ENCODE data around the gene FUT2.

Gene FUT2

DNA sequence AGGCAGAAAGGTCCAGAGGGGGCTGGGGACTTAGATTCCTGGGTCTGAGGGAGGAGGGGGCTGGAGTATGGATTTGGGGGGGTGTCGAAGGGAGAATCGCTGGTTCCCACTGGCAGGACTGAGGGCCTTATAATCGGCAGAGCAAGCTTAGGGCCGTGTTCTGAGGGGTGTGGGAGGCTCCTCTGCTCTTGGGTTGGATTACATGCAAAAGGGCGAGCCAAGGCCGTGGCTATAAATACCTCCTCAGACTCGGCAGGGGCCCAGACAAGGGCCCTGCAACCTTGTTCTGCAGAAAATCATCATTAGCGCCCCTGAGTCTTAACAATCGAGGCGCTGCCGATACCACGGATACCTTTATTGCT is 24.5 kb downstream of the FUT2 start:
- no peaks in the 10 kb centered on the region for H4K20me1 ChIP-seq (ENCODE audit: insufficient read depth, low read length)
- peak overlapping the region; percentile 60 for H3K9ac ChIP-seq (ENCODE audit: low read depth, low read length)
- TF ChIP-seq CTCF (IDR thresholded peaks at IDR 0.05; ENCODE audit: borderline replicate concordance, extremely low read depth, low read length, poor library complexity, severe bottlenecking) = no peak
- TF ChIP-seq EZH2 (IDR thresholded peaks at IDR 0.05; ENCODE audit: borderline replicate concordance, low read depth, low read length, severe bottlenecking) = no peak
- DNase-seq (no peak), ATAC-seq (ENCODE audit: insufficient read depth, low read depth) (no peak)
- H2AFZ ChIP-seq (ENCODE audit: low read depth, low read length) = peak overlapping the region; percentile 72
- H3K79me2 ChIP-seq (ENCODE audit: insufficient read depth, low read length) = peaks cover 3% of the 10 kb centered on the region; the same call in 1 of the 2 replicates
- peak overlapping the region; percentile 3 to 60; a peak in 3 of 4 replicates for H3K4me3 ChIP-seq (ENCODE audit: low read depth in 1 of 2, low read length in 2 of 2)
- no peaks in the 10 kb centered on the region for H3K9me3 ChIP-seq (ENCODE audit: insufficient read depth, low read length, severe bottlenecking)
- peaks cover 32% of the 10 kb centered on the region for H3K4me1 ChIP-seq (ENCODE audit: insufficient read depth, low read length)
- H3K36me3 ChIP-seq (ENCODE audit: insufficient read depth, low read length) = no peaks in the 10 kb centered on the region
- peak overlapping the region; percentile 83 for H3K27ac ChIP-seq (ENCODE audit: low read length)
- H3K4me2 ChIP-seq (ENCODE audit: insufficient read depth, low read length) = peak overlapping the region; percentile 77
- H3K27me3 ChIP-seq (ENCODE audit: insufficient read depth, low read length, poor library complexity) = no peaks in the 10 kb centered on the region

DNA sequence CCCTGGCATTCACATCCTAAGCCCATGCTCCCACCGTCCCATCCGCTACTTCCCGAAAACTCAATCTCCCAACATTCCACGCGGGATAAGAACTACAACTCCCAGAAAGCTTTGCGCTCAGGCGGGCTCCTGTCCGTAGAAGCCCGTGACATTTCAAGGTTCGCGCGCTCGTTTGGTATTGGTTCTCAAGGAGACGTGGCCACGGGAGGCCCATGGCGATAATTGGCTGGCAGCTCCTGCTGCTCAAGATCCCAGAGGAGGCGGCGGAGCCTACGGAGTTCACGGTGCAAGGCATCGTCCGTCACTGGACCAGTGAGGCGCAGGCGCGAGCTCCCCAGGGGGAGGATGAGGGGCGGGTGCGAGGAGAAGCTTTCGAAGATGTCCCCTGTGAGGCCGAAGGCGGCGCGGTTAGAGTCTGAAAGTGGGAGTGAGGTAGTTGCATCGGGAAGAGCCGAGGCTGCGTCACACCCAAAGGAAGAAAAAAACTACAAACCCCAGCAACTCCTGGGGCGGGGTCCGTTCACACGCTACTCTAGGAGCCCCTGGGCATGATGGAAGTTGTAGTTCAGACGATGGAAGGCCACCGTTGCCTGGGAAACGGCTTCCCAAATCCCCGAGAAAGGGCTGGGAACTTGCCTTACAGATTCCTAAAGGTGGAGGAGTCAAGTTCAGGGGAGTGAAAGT is 25.0 kb downstream of the FUT2 start:
- peak overlapping the region; percentile 60 for H3K9ac ChIP-seq (ENCODE audit: low read depth, low read length)
- H3K36me3 ChIP-seq (ENCODE audit: insufficient read depth, low read length) = no peaks in the 10 kb centered on the region
- H2AFZ ChIP-seq (ENCODE audit: low read depth, low read length) = peak overlapping the region; percentile 72
- DNase-seq = peak; percentile 99
- peaks cover 3% of the 10 kb centered on the region; the same call in 1 of the 2 replicates for H3K79me2 ChIP-seq (ENCODE audit: insufficient read depth, low read length)
- peak; percentile 92 for ATAC-seq (ENCODE audit: insufficient read depth, low read depth)
- no peak for TF ChIP-seq EZH2 (IDR thresholded peaks at IDR 0.05; ENCODE audit: borderline replicate concordance, low read depth, low read length, severe bottlenecking)
- no peaks in the 10 kb centered on the region for H4K20me1 ChIP-seq (ENCODE audit: insufficient read depth, low read length)
- H3K4me1 ChIP-seq (ENCODE audit: insufficient read depth, low read length) = peaks cover 34% of the 10 kb centered on the region
- H3K27me3 ChIP-seq (ENCODE audit: insufficient read depth, low read length, poor library complexity) = no peaks in the 10 kb centered on the region
- H3K4me3 ChIP-seq (ENCODE audit: low read depth in 1 of 2, low read length in 2 of 2) = peak overlapping the region; percentile 30 to 60
- H3K27ac ChIP-seq (ENCODE audit: low read length) = peak overlapping the region; percentile 83
- H3K4me2 ChIP-seq (ENCODE audit: insufficient read depth, low read length) = peak overlapping the region; percentile 77
- H3K9me3 ChIP-seq (ENCODE audit: insufficient read depth, low read length, severe bottlenecking) = no peaks in the 10 kb centered on the region

DNA sequence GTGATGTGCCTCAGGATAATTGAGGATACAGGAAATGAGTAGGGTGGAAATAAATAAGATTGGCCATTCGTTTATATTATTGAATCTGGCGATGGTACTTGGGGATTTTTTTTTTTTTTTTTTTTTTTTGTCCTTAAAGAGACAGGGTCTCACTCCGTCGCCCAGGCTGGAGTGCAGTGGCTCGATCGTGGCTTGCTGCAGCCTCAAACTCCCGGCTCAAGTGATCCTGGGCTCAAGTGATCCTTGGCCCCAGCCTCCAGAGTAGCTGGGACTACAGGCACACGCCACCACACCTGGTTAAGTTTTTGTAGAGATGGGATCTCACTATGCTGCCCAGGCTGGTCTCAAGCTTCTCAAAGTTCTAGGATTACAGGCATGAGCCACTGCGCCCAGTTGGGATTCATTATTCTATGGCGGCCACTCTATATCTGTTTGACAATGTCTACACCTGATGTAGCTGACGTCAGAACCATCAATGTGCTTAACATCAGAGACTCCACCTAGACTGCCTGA is 26.5 kb downstream of the FUT2 start:
- H3K79me2 ChIP-seq (ENCODE audit: insufficient read depth, low read length) = peaks cover 3% of the 10 kb centered on the region; the same call in 1 of the 2 replicates
- H4K20me1 ChIP-seq (ENCODE audit: insufficient read depth, low read length) = no peaks in the 10 kb centered on the region
- H3K9ac ChIP-seq (ENCODE audit: low read depth, low read length) = no peak overlapping the region
- no peaks in the 10 kb centered on the region for H3K27me3 ChIP-seq (ENCODE audit: insufficient read depth, low read length, poor library complexity)
- DNase-seq (no peak), ATAC-seq (ENCODE audit: insufficient read depth, low read depth) (no peak)
- no peak overlapping the region for H3K27ac ChIP-seq (ENCODE audit: low read length)
- no peak overlapping the region for H3K4me2 ChIP-seq (ENCODE audit: insufficient read depth, low read length)
- H2AFZ ChIP-seq (ENCODE audit: low read depth, low read length) = no peak overlapping the region
- H3K4me3 ChIP-seq (ENCODE audit: low read depth in 1 of 2, low read length in 2 of 2) = peak overlapping the region in 1 of 2 experiments; percentile 60; a peak in 1 of 4 replicates
- H3K4me1 ChIP-seq (ENCODE audit: insufficient read depth, low read length) = peaks cover 49% of the 10 kb centered on the region
- no peak for TF ChIP-seq CTCF (IDR thresholded peaks at IDR 0.05; ENCODE audit: borderline replicate concordance, extremely low read depth, low read length, poor library complexity, severe bottlenecking)
- no peak for TF ChIP-seq EZH2 (IDR thresholded peaks at IDR 0.05; ENCODE audit: borderline replicate concordance, low read depth, low read length, severe bottlenecking)
- peaks cover 4% of the 10 kb centered on the region for H3K9me3 ChIP-seq (ENCODE audit: insufficient read depth, low read length, severe bottlenecking)
- H3K36me3 ChIP-seq (ENCODE audit: insufficient read depth, low read length) = peaks cover 9% of the 10 kb centered on the region
